HG03520 (cell line): ENCODE results near the gene HORMAD1.
"Not testable (repeated sequence)": the region's sequence is repeated elsewhere in the genome, so short reads cannot be mapped to it uniquely, and the experiment has no call there.

Source experiments
- ATAC-seq: cut with Tn5 transposase; IDR thresholded peaks from one replicate; pipeline ENCODE4 v1.9.1; 2021; ENCODE audit warnings: mild to moderate bottlenecking, moderate library complexity; ENCODE audit not compliant: unreplicated experiment

HORMAD1 gene

DNA sequence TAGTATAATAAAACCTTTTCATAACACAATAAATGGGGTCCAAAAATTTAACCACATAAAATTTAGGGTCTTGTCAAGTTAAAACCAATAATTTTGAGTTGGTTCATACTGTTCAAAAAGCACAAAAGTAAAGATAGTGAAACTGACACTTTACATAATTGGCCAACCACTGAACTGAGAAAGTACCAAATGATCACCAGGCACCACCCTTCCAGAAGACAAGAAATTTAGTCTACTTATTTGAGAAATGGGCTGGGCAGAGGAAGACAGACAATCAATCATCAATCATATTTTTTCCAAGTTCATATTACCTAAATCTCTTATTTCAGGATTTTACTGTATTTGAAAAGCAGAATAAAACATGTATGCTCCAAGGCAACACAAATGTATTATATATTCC is 17.3 kb downstream of the HORMAD1 start:
- ATAC-seq, result no peak

DNA sequence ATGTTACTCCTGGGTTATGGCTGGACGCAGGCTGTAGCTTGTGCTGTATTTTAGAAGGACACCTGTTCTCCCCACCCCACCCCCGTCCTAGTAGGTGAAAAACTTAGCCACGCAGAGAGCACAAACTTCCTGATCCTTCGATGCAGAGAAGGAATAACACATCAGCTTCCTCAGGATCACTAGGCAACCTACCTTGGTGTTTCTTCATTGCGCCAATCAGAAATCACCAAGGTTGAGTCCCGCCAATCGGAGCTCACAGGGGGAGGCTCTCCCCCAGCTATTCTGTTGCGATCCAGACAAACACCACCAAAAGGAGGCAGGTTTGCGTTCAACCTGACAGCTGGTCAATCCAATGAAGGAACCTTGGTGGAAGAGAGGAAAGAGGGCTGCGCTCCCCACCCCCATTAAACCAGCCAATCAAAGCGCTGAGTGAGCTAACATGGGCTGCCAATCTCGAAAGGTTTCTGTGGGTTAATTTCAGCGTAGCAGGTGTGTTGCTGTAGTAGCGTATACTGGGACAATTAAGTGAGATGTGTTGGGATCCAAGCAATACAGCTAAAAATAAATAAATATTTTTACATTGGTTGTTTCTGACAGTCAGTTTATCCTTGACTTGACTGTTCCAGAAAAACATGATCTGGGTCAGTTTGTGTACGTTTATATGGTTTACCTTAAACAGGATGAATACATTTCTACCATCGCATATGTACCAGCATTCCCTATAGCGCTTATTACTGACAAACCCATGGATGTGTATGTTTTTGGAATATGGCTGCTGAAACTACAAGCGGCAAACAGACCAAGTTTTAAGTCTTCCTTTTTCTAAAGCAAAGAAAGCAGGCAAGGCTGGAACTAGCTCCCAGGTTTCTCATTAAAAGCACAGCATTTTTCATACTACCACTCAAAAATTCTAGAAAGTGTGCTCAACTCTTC is 23.4 kb downstream of the HORMAD1 start, which contains the start of gene GOLPH3L:
TSS of gene GOLPH3L (minus strand) at position 160 of the 933 bp plus-strand sequence. CDS start 2,316 bp downstream, outside the sequence.
- ATAC-seq, result peak; percentile 99

DNA sequence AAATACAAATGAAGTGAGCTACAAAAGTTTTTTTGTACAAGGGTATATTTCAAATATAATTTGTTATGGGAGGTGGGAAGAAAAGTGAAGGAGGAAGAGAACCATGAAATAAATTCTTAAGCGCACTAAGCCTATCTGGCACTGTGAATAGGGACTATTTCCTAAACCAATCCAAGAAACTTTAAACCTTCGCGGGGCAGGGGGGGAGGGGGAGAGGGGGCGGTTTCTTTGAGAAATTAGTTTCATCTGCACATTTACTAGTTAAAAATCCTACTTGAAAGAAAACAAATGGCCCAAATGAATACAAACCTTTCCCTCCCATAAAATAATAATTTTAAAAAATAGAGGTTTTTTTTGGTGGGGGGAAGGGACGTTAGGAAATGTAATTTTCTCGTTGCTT is 24.1 kb downstream of the HORMAD1 start:
- ATAC-seq, result no peak

DNA sequence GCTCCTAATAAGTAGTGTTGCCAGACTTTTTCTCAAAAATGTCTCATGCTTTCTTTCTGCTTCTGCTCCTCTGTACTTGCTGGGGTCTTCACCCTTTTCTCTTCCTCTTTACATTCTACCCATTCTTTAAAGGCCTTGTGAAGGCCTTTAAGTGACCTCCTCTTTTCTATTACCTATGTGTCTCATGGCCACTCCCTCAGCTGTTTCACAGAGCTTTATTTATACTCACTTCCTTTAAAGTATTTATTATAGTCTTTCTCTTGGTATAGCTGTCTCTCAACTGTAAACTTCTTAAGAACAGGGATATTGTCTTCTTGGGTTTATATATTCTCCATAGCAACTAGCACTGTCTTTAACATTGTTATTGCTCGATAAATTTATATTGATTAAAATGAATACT is 24.5 kb downstream of the HORMAD1 start:
- no peak for ATAC-seq

DNA sequence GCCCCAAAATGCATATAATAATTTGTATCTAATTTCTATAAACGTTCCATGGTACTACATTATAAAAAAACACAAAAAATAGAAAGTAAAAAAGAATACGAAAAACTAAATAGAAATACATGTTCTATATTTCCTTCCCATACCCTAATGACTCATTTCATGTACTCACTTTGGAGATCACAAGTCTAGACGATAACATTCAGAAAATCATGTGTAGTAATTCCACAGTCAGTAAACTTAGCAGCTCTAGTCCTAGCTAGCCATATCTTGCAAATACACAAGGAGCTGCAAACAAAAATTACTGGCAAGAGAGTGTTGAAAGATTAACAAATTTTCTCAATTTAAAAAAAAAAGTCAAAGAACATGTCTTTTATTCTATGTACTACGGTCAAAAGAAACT is 25.1 kb downstream of the HORMAD1 start:
- no peak for ATAC-seq

DNA sequence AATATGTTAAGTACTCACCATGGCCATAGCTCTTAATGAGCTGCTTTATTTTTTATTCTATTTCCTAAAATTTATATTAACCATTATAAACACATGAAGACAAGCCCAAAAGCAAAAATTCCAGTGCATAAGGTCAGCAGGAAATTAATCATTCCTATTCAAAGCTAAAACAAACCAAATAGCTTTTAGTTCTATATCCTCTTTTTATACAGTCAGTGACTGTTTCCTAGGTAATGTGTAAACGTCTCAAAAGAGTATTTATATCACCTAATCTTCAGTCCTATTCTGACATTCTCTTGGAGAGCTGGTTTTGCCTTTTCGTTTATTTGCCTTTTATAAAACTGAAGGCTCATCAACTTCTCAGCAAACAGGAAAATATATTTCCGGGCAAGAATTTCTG is 28.0 kb downstream of the HORMAD1 start:
- ATAC-seq, result no peak

DNA sequence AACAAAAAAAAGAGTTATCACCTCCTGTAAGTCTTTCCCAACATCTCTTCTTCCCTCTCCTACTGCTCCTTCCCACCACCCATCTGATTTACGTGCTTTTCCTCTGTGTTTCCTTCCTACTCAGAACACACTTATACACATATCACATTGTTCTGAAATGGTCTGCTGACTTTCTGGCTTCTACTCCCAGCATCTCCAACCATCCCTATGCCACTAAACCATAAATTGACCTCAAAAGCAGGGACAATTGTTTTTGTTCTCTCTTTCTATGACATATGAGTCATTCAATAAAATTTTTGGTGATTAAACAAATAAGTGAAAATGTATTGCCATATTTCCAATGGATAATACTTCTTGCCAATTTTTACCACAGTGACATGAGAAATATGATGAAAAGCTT is 31.9 kb downstream of the HORMAD1 start:
- ATAC-seq, result no peak

DNA sequence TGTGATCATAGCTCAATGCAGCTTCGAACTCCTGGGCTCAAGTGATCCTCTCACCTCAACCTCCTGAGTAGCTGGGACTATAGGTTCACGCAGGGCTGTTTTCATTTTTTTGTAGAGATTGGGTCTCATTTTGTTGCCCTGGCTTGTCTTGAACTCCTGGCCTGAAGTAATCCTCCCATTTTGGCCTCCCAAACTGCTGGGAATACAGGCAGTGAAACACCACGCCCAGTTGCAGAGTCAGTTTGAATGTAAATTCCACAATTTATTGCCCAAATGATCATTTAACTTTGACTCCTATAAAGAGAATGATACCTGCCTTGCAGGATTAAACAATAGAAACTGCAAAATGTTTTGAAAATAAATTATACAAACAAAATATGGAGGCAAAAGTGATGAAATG is 34.4 kb downstream of the HORMAD1 start:
- no peak for ATAC-seq

DNA sequence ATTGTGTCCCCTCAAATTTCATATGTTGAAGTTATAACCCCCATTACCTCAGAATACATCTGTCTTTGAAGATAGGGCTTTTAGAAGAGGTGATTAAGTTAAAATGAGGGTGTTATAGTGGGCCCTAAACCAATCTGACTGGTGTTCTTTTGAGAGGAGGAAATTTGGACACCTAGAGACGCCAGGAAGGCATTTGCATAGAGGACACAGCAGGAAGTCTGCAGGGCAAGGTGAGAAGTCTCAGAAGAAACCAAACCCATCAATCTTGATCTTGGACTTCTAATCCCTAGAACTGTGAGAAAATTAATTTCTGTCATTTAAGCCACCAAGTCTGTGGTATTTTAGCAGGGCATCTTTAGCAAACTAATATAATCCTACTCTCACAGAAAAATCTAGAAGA is 36.8 kb downstream of the HORMAD1 start:
- no peak for ATAC-seq

DNA sequence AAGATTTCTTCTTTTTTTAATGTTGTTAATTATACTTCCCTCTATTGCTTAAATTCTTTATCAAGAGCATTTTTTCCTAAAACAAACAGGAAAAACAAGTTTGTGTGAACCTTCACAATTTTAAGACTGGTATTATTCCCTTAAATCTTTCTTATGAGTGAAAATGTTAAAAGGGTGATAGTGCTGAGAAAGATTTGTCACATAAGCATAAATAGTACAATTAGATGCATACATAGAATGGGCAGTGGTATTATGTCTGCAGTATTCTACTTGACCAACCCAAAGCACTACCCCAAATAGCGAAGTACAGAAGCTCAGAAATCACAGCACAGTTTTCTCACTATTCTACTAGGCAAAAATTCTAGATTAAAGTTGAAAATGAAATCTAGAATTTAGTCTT is 41.7 kb downstream of the HORMAD1 start:
- no peak for ATAC-seq

DNA sequence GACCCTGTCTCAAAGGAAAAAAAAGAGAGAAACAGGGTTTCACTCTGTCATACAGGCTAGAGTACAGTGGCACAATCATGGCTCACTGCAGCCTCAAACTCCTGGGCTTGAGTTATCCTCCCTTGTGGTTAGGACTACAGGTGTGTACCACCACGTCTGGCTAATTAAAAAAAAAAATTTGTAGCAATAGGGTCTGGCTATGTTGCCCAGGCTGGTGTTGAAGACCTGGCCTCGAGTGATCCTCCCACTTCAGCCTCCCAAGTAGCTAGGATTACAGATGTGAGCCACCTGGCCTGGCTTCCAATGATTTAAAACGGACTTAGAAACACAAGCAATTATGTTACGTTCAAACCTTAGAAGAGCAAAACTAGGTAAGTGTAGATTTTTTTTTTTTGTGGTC is 45.8 kb downstream of the HORMAD1 start:
- ATAC-seq, result no peak

DNA sequence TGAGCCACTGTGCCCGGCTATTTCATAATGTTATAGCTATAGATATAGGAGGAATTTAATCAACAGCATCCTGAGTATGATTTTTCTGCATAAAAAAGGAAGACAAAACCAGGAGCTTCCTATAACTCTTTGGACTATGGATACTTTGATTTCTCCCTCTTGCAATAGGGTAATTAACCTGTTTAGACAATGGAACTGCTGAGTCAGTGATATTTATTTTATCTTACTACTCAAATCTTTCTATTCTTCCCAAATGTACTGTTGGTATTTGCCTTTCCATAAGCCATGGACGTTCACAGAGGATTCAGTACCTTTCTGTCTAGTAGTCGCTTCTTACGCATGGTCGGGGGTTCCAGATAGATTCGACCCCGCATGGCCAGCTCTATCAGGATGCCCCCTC is 57.4 kb downstream of the HORMAD1 start:
- no peak for ATAC-seq

DNA sequence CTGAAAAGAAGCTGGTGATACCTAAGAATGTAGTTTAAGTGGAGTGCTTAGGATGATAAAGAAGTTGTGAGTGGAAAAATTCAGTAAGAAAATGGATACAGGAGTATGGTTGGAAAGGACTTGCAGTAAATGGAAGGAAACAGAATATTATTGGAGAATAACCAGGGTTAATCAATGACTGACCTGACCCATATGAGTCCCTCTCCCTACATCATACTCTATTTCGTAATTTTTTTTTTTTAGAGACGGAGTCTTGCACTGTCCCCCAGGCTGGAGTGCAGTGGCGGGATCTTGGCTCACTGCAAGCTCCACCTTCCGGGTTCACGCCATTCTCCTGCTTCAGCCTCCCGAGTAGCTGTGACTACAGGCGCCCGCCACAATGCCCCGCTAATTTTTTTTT is 57.9 kb downstream of the HORMAD1 start:
- ATAC-seq, result no peak

DNA sequence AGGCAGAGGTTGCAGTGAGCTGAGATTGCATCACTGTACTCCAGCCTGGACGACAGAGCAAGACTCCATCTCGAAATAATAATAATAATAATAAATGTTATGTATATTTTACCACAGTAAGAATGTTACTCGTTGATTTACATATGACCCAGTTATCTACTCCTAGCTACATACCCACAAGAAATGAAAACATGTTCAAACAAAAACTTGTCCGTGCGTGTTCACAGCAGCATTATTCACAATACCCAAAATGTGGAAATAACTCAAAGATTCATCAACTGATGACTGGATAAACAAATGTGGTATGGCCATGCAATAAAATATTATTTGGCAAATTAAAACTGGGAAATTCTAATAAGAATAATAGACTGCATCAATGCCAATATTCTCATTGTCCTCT is 59.5 kb downstream of the HORMAD1 start:
- no peak for ATAC-seq

DNA sequence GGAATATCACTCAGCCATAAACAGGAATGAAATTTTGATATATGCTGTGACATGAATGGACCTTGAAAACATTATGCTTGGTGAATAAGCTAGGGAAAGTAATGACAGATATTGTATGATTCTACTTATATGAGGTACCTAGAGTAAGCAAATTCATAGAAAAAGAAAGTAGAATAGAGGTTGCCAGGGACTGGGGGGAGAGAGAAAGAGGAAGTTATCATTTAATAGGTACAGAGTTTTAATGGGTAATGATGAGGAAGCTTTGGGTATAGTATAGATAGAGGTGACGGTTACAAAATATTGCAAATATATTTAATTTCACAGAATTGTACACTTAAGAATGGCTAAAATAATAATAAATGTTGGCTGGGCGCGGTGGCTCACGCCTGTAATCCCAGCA is 60.1 kb downstream of the HORMAD1 start:
- no peak for ATAC-seq

DNA sequence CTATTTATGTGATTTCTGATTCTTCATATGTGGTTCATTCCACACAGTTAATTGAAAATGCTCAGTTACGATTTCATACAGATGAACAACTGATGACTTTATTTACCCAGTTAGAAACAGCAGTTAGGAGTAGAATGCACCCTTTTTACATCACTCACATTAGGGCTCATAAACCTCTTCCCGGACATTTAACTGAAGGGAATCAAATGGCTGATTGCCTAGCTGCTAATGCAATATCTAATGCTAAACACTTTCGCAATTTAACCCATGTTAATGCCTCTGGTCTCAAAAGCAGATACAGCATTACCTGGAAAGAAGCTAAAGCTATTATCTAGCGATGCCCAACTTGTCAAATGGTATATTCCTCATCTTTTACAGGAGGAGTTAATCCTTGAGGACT is 63.6 kb downstream of the HORMAD1 start:
- ATAC-seq, result not testable (repeated sequence)

DNA sequence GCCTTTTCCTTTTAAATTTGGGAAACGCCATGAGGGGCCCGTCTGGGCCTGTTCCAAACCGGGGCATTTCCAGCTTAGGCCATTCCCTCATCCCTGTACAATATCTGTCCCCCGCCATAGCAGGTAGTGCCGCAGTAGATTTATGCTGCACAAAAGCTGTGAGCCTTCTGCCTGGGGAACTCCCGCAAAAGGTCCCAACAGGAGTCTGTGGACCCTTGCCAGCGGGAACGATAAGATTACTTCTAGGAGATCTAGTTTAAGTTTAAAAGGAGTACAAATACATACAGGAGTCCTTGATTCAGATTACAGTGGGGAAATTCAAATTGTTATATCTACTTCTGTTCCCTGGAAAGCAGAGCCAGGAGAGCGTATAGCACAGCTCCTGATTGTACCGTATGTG is 66.1 kb downstream of the HORMAD1 start:
- ATAC-seq, result not testable (repeated sequence)

DNA sequence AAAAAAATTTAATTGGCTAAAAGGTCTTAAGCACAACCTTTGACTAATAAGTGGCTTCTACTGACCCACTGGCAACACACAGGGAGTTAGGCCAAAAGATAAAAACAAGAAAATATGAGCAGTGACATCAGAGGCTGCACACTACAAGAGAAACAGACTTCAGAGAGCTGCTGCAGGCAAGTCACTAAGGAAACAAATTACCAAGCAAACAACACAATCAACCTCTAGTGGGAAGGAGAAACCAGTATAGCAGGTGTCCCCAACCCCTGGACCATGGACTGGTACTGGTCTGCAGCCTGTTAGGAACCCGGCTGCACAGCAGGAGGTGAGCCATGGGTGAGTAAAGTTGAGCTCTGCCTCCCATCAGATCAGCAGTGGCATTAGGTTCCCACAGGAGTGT is 70.5 kb downstream of the HORMAD1 start:
- no peak for ATAC-seq

DNA sequence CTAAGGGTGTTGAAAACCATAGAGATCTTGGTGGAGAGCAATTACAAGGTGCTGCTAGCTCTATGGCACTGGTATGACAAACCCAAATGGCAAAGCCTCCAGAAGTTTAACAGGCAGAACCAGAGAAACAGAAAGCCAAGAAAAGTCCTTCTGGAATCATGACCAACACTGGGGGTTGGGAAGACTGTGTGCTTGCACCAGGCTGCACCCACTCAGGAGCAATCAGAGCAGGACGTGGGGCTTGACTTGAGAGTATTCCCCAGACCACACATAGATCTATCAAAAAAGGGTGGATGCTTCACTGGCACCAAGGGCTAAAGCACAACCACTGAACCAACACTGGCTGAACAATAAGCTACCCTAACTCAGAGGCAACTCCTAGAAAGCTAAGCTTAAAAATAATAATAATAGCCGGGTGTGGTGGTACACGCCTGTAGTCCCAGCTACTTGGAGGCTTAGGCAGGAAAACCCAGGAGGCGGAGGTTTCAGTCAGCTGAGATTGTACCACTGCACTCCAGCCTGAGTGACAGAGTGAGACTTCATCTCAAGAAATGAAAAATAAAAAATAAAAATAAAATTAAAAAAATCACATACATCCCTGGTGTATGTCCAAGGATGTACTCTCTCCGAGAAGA is 71.1 kb downstream of the HORMAD1 start:
- ATAC-seq, result no peak
